Putamen (tissue), 1 donor: ENCODE results near the gene GRPEL1.

Experiments
- DNase-seq: peaks from one replicate; pipeline ENCODE4 v3.0.0-alpha.2; 2016; ENCODE audit warnings: low spot score

GRPEL1 gene

DNA sequence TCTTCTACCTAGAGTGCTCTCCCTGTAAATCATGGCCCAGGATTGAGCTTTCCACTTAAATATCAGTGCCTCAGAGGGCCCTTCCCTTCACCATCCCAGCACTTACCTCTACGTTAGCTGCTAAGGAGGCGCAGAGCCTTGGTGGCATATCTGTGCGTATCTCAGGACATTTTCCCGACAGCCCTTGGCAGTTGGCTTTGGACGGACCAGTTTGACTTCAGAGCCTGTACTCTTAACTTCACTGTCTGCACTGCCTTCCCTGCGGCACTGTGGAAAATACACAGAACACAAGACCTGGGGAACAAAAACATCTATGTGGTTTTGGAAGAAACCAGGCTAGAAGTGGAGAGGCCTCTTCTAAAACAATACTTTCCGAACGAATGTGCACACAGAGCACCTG, 22.3 kb downstream of the GRPEL1 start:
- no peak for DNase-seq

GRCh38 chr4:7044137-7044930, 23.5 kb downstream of the GRPEL1 start:
- no peak for DNase-seq

DNA sequence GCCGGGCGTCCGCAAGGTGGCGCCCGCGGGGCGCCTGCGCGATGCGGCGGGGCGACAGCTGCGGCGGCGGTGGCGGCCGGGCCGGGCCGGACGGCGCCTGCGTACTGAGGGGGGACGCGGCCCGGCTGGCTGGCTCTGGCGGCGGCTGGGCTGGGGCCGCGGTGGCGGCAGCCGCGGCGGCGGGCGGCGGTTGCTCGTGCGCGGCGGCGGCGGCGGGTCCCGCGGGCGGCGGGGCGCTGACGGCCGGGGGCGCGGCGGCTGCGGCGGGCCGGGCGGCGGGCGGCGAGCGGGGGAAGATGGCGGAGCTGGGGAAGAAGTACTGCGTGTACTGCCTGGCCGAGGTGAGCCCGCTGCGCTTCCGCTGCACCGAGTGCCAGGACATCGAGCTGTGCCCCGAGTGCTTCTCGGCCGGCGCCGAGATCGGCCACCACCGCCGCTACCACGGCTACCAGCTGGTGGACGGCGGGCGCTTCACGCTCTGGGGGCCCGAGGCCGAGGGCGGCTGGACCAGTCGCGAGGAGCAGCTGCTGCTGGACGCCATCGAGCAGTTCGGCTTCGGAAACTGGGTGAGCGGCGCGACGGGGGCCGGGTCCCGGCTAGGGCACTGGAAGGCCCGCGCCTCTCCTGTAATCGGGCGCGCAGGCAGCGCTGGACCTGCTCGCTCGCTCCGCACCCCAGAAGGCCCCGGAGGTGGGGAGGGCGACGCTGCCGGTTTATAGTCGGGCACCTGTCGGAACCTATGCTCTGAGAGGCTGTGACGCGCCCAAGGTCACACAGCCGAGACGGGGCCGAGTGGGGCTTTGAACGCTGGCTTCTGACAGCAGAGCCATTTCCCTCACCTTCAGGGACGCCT, 24.4 kb downstream of the GRPEL1 start, which contains the start of gene TADA2B:
TADA2B (plus strand) TSS at position 89 of the 853 bp plus-strand sequence; CDS start at position 297, 208 bp downstream.
- DNase-seq, result no peak

DNA sequence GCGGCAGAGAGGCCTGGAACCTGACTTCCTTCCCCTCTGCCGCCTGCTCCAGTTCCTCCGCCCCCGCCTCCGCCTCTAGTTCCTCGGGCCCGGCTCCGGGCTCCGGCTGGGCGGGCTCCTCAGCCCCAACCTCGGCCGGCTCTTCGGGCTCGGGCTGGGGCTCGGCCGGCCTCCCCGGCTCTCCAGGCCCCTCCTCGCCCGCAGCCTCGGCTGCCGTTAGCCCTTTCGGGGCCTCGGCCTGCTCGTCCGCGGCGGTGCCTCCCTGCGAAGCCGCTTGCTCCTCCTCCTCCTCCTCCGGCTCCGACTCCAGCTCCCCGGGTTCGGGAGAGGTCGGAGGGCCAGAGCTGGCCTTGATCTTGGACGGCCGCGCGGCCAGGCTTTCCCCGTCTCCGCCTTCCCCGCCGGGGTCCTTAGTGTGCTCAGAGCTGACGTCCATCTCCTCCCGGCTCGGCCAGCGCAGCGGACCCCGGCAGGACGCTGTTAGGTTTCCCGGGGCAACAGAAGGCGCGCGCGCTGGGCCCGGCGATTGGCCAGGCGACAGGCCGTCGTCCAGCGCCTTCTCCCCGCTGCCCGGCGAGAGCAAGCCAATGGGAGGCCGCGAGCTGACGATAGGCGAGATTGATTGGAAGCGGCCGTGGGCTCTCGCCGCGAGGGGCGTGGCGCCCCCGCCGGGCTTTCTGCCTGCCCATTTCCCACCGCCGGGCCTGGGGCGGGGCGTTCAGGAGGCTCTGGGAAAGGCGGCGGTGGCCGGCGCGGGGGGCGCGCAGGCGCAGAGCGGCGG, 25.2 kb downstream of the GRPEL1 start:
- peak; percentile 98 for DNase-seq

DNA sequence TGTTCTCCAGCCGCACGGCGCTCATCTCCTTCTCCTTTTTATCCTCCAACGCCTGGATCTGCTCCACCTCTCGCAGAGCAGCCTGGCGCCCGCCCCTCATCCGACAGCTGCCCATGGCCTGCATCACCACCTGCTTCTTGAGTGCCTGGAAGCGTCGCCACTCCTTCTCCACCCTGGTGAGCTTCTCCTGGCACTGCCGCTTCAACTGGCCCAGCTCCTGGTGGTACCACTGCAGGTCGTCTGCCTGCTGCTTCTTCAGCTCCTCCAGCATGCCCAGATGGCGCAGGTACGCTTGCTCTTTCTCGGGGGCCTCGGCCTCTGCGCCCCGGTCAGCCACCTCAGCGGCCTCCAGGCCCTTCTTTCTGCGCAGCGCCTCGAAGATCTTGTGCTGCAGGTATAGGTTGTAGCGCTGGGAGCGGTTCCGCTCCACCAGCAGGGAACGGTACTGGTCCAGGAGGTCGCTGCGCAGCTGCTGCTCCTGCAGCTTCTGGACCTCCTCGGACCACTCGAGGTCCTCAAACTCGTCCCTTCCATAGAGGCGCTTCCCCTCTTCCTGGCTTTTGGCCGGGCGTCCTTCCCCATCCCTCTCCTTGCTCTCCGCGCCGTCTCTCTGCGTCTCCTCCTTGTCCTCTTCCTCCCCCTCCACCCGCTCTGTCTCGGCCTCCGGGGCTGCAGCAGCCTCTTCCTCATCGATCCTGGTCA, 25.9 kb downstream of the GRPEL1 start:
- DNase-seq, result no peak

DNA sequence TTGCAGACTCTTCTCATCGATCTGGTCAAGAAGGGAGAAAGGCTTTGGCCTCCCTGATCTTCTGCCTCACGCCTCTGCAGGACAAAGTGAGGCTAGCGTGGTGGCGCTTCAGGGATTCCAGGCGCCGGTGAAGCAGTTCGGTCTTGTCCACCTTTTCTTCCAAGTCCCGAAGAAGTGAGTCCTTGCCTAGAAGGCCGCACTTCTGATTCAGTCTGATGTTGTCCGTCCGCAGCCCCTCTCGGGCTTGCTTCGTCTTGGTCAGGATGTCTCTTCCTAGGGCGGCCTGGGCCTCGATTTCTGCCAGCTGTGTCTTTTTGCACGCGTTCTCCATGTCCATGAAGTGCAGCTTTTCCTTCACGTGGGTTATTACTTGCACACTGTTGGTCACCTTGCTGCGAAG, 26.6 kb downstream of the GRPEL1 start:
- no peak for DNase-seq

- DNase-seq, result no peak
Measured at GRCh38 chr4:7040765-7041164, 27.1 kb downstream of the GRPEL1 start.

- DNase-seq, result no peak
Measured at GRCh38 chr4:7037425-7037824, 30.4 kb downstream of the GRPEL1 start.

DNA sequence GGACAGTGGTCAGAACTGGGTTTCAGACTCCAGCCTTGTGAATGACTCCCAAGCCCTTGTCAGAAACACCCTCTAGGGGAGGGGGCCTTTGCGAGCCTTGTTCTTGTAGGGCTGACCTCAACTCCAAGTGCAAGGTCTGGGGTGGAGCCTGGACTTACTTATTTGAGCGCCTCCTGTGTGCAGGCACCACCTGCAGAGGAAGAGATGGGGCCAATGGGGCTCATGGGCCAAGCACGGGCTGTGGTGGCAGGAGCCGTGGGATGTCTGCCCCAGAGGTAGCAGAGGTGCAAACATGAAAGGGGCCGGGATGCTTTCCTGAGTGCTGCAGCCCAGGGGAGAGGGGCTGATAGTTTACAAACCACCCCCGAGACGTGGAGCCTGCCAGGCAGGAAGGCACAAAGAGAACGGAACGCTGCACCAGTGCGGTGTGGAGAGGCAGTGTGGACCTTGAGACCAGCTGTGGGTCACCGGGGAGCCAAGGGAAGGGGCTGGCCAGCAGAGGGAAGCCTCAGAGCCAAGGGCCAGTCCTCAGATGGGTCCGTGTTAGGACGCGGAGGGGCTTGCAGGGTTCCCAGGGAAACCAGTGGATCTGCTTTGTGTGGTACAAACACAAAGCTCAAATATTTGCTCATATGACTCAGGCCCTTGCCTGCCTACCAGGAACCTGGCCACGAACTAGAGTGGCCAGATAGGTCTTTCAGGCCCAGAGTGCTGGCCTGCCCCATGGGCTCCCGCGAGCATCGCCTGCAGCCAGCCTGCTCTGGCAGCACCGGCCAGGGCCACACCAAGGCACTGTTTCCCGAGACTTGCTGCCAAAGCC, 33.4 kb downstream of the GRPEL1 start:
- no peak for DNase-seq

- no peak for DNase-seq
Measured at GRCh38 chr4:7032596-7032995, 35.3 kb downstream of the GRPEL1 start.

GRCh38 chr4:7031558-7032449, 36.1 kb downstream of the GRPEL1 start:
- no peak for DNase-seq

DNA sequence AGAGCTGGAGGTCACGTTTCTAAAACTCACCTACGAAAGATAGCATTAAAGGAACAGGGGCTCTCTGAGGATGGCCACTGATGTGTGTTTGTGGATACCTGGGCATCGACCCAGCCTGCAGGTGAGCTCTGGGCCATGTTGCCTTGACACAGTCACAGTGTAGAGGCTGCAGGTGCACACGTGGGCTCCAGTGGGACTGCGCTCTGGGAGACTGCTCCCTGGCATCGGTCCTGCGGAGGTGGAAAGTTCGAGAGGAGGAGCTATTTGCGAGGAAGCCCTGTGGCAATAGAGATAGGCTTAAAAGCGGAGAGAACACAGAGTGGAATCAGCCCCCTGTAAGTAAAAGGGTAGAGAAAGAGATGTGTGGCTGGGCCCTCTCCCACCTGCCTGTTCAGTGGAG, 37.0 kb downstream of the GRPEL1 start:
- no peak for DNase-seq

GRCh38 chr4:7029921-7030320, 37.9 kb downstream of the GRPEL1 start:
- DNase-seq, result no peak

GRCh38 chr4:7029212-7029611, 38.7 kb downstream of the GRPEL1 start:
- DNase-seq, result no peak

GRCh38 chr4:7027913-7028312, 40.0 kb downstream of the GRPEL1 start:
- no peak for DNase-seq

GRCh38 chr4:7027284-7027683, 40.6 kb downstream of the GRPEL1 start:
- DNase-seq, result no peak

DNA sequence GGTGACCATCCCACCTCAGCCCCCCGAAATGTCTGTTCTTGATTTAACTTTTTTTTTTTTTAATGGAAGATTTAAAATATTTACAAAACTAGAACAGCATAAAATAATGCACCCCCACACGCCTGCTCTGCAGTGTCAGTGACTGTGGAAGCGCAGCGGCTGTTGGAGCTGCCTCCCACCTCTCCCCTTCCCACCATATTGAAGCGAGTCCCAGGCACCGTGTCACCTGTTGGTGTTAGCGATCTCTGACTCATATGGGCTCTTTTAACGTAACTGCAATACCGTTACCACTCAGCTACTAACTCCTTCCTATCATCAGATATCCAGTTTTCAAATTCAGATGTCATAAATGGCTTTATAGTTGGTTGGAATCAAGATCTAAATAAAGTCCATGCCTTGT, 41.8 kb downstream of the GRPEL1 start:
- peak; percentile 65 for DNase-seq

DNA sequence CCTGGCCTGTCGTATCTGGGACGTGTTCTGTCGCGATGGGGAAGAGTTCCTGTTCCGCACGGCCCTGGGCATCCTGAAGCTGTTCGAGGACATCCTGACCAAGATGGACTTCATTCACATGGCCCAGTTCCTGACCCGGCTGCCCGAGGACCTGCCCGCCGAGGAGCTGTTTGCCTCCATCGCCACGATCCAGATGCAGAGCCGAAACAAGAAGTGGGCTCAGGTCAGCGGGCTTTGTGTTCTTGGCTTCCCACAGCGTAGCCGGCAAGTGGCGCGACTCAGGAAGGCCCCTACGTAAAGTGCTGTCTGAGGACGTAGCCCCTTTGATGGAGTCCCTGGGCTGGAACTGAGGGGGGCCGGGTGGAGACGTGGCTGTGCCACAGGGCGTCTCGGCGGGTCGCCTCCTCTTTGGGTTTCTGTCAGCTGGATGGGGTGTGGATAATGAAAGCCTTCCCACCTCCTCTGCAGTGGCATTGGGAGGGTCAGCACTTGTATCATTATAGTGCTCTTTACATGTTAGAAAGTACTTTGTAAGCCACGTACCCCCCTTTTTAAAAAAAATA, 42.7 kb downstream of the GRPEL1 start:
- DNase-seq, result no peak

DNA sequence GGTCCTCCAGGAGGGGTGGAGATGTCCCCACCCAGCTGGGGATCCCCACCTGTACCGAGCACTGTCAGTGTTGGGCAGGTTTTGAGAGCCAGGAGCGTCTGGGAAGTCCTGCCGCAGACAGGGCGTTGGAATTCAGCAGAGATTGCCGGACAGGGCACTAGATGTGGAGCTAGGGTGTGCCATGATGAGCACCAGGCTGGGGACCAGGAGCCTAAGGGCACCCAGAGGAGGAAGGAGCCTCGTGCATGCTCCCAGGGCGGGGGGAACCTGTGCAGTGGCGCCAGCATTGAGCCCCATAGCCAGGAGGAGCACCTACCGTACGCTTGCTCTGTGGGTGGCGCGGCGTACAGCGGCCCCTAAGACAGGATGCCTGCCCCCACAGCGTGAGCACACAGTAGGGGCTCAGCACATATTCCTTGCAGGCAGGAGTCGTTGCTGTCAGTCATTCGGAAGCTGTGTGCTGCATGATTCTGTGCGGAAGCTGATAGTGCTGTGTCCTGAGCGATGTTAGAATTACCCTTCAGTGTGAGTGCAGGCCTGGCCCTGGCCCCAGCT, 43.5 kb downstream of the GRPEL1 start:
- no peak for DNase-seq
